ENCODE measurements around the gene CELSR1. TPM values are rescaled to one million over a fixed set of nuclear protein-coding genes. Genes with fewer than 3 reads are reported as not detected.

Gene CELSR1
- total RNA-seq, 2 experiments from 2014 or later: 1.0 to 1.1 TPM

GRCh38 chr22:46377525-46378425 lies 159.6 kb downstream of the CELSR1 start:
- Histone ChIP-seq H3K4me3 (ENCODE audit: low read length) (no peak overlapping the region), H3K4me1 (ENCODE audit: insufficient read depth, low read length) (peaks cover 19% of the 10 kb centered on the region), H3K9me3 (ENCODE audit: control insufficient read depth in 1 of 2, insufficient read depth in 1 of 2, low read length in 2 of 2) (peaks cover 12 to 41% of the 10 kb centered on the region in 2 experiments), H3K36me3 (ENCODE audit: insufficient read depth, low read length) (no peaks in the 10 kb centered on the region), H3K27me3 (ENCODE audit: control insufficient read depth in 1 of 2, insufficient read depth in 2 of 2, low read length in 2 of 2) (no peaks in the 10 kb centered on the region), H3K27ac (ENCODE audit: low read depth in 1 of 2, low read length in 2 of 2) (no peak overlapping the region)
- no peaks in the 10 kb centered on the region for H3K27me3 Mint-ChIP-seq
- ChIA-PET CTCF (interaction anchor here (1.1 kb wide), 1 partner anchor 10 kb away, joined by 3 read pairs; no protein-coding TSS in a partner anchor), POLR2A (no interaction called here)
- H3K36me3 Mint-ChIP-seq (ENCODE audit: low read depth): no peaks in the 10 kb centered on the region
- intact Hi-C loops (cut with DNase I, micrococcal nuclease): no loop called here
- DNase-seq: no peak
- H3K27ac Mint-ChIP-seq: no peak overlapping the region
- no peak for ATAC-seq (ENCODE audit: poor library complexity)
- peaks cover 2% of the 10 kb centered on the region for H3K9me3 Mint-ChIP-seq
- TF ChIP-seq CTCF (IDR thresholded peaks at IDR 0.05): no peak
- H3K4me1 Mint-ChIP-seq (ENCODE audit: low read depth): peaks cover 17% of the 10 kb centered on the region
- H3K4me3 Mint-ChIP-seq: no peak overlapping the region

GRCh38 chr22:46376908-46377524 lies 160.4 kb downstream of the CELSR1 start:
- Histone ChIP-seq H3K27ac (ENCODE audit: low read depth in 1 of 2, low read length in 2 of 2) (no peak overlapping the region), H3K4me3 (ENCODE audit: low read length) (no peak overlapping the region), H3K9me3 (ENCODE audit: control insufficient read depth in 1 of 2, insufficient read depth in 1 of 2, low read length in 2 of 2) (peaks cover 12 to 36% of the 10 kb centered on the region in 2 experiments), H3K27me3 (ENCODE audit: control insufficient read depth in 1 of 2, insufficient read depth in 2 of 2, low read length in 2 of 2) (no peaks in the 10 kb centered on the region), H3K36me3 (ENCODE audit: insufficient read depth, low read length) (no peaks in the 10 kb centered on the region), H3K4me1 (ENCODE audit: insufficient read depth, low read length) (peaks cover 23% of the 10 kb centered on the region)
- Mint-ChIP-seq H3K9me3 (peaks cover 2% of the 10 kb centered on the region), H3K4me3 (no peak overlapping the region), H3K27me3 (no peaks in the 10 kb centered on the region), H3K36me3 (ENCODE audit: low read depth) (no peaks in the 10 kb centered on the region), H3K4me1 (ENCODE audit: low read depth) (peaks cover 21% of the 10 kb centered on the region), H3K27ac (no peak overlapping the region)
- POLR2A ChIA-PET: no interaction called here
- intact Hi-C loops (cut with DNase I, micrococcal nuclease): no loop called here
- no peak for TF ChIP-seq CTCF (IDR thresholded peaks at IDR 0.05)
- ATAC-seq (ENCODE audit: poor library complexity) (no peak), DNase-seq (no peak)
- CTCF ChIA-PET: no interaction called here

GRCh38 chr22:46376111-46376510 lies 161.3 kb downstream of the CELSR1 start:
- ATAC-seq (ENCODE audit: poor library complexity): no peak
- intact Hi-C loops (cut with DNase I, micrococcal nuclease): no loop called here
- DNase-seq: no peak
- no peak for TF ChIP-seq CTCF (IDR thresholded peaks at IDR 0.05)
- POLR2A ChIA-PET: no interaction called here
- H3K36me3 Mint-ChIP-seq (ENCODE audit: low read depth): no peaks in the 10 kb centered on the region
- Histone ChIP-seq H3K4me1 (ENCODE audit: insufficient read depth, low read length) (peaks cover 29% of the 10 kb centered on the region), H3K27me3 (ENCODE audit: control insufficient read depth in 1 of 2, insufficient read depth in 2 of 2, low read length in 2 of 2) (no peaks in the 10 kb centered on the region), H3K27ac (ENCODE audit: low read depth in 1 of 2, low read length in 2 of 2) (no peak overlapping the region), H3K36me3 (ENCODE audit: insufficient read depth, low read length) (no peaks in the 10 kb centered on the region), H3K4me3 (ENCODE audit: low read length) (no peak overlapping the region), H3K9me3 (ENCODE audit: control insufficient read depth in 1 of 2, insufficient read depth in 1 of 2, low read length in 2 of 2) (peaks cover 12 to 36% of the 10 kb centered on the region in 2 experiments)
- H3K4me3 Mint-ChIP-seq: no peak overlapping the region
- CTCF ChIA-PET: no interaction called here
- no peaks in the 10 kb centered on the region for H3K27me3 Mint-ChIP-seq
- no peak overlapping the region for H3K27ac Mint-ChIP-seq
- peaks cover 2% of the 10 kb centered on the region for H3K9me3 Mint-ChIP-seq
- peaks cover 30% of the 10 kb centered on the region for H3K4me1 Mint-ChIP-seq (ENCODE audit: low read depth)

Data from CD4-positive, alpha-beta T cell (primary cell).